Lung (tissue), 12 donors: ENCODE results near the gene C5orf63. TPM values are rescaled to one million over a fixed set of nuclear protein-coding genes. Genes with fewer than 3 reads are reported as not detected.

Experiments
- ATAC-seq: fragments of 200-7000 bp; cut with Tn5 transposase; one replicate; pipeline ENCODE4 v1.9.1; 2020; ENCODE audit warnings: moderate number of reproducible peaks; ENCODE audit not compliant: insufficient read depth, low FRiP score
- DNase-seq, 3 donors: peaks; one replicate each; pipeline ENCODE4 v3.0.0-alpha.2; 2013 to 2017
- H3K27ac ChIP-seq, 2 donors: one replicate each; pipeline ENCODE4 v1.5.1; 2013; ENCODE audit warnings: mild to moderate bottlenecking in 2 of 2, moderate library complexity in 2 of 2, control low read depth in 1 of 2, inconsistent platforms in 1 of 2, low read depth in 1 of 2, low read length in 1 of 2
- H3K27me3 ChIP-seq, 3 donors: one replicate each; pipeline ENCODE4 v1.5.1; 2013; ENCODE audit warnings: low read length in 2 of 3; ENCODE audit not compliant: control insufficient read depth in 3 of 3, insufficient read depth in 3 of 3
- H3K36me3 ChIP-seq, 4 donors: one replicate each; pipeline ENCODE4 v1.5.1; 2013; ENCODE audit warnings: low read length in 4 of 4, mild to moderate bottlenecking in 1 of 4, moderate library complexity in 1 of 4; ENCODE audit not compliant: control insufficient read depth in 4 of 4, insufficient read depth in 4 of 4
- H3K4me1 ChIP-seq, 5 donors: one replicate each; pipeline ENCODE4 v1.5.1; 2013; ENCODE audit warnings: low read length in 5 of 5, mild to moderate bottlenecking in 2 of 5, moderate library complexity in 1 of 5; ENCODE audit not compliant: control insufficient read depth in 5 of 5, insufficient read depth in 5 of 5
- H3K4me3 ChIP-seq: one replicate; pipeline ENCODE4 v1.5.1; 2013; ENCODE audit warnings: mild to moderate bottlenecking, control low read depth, moderate library complexity
- H3K9ac ChIP-seq, 2 donors: one replicate each; pipeline ENCODE4 v1.5.1; 2013; ENCODE audit warnings: low read length in 2 of 2, control low read depth in 1 of 2; ENCODE audit not compliant: insufficient read depth in 1 of 2
- H3K9me3 ChIP-seq, 4 donors: one replicate each; pipeline ENCODE4 v1.5.1; 2013; ENCODE audit warnings: low read length in 3 of 4, mild to moderate bottlenecking in 1 of 4, moderate library complexity in 1 of 4; ENCODE audit not compliant: control insufficient read depth in 4 of 4, insufficient read depth in 3 of 4
- WGBS, 2 donors: extraction: QIAGEN DNeasy Blood & Tissue Kit; methylation state at CpG; one replicate each; pipeline ENCODE4 v1.1.7; 2013; 5-methylcytosine and 5-hydroxymethylcytosine counted together
- polyA plus RNA-seq, 2 donors: library from polyadenylated mRNA; stranded (reverse); fragments of 200-250 nt; gene quantifications; one replicate each; pipeline ENCODE4 v1.2.1, GENCODE V29; 2013
- total RNA-seq, 2 donors: library from RNA; depleted of rRNA in 1 of 2; stranded (reverse); fragments of >200 nt in 1 of 2; gene quantifications; one replicate each; pipeline ENCODE4 v1.2.1, GENCODE V29; 2014 to 2021
- TF ChIP-seq, protein P1 (sequence below): IDR thresholded peaks from 2 replicates; pipeline ENCODE4 v1.5.1; 2012; ENCODE audit warnings: mild to moderate bottlenecking; ENCODE audit errors: control extremely low read depth, extremely low read depth
- donor health status: control.
- donor health status: control.
- donor health status: Bipolar disorder and iron deficiency.
- donor health status: healthy.
- donor health status: DM: yes; HTN: yes; CAD: no.

Gene C5orf63
- total and polyA plus RNA-seq, 4 donors = 2.7 to 9.6 (median 5.8) TPM

DNA sequence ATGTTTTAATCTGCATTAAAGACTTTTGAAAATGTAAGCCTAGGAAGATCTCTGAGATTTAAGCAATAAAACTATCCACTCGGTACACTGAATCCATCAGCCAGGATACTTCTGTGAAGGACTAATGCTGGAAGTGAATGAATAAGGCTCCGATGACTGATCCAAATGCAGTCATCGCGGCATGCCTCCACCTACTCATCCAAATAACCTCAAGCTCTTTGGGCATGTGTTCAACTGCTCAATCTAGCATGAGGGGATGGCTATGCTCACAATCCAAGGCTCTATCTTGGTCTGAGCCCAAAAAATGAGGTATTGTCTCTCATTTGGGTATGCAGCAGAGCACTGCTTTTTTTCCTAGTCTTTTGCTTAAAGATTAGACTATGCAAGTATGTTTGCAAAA, 62.1 kb downstream of the C5orf63 start:
- no peaks in the 10 kb centered on the region for H3K36me3 ChIP-seq
- DNase-seq (no peak), ATAC-seq (no peak)
- H3K9me3 ChIP-seq = no peaks in the 10 kb centered on the region
- WGBS, 2 donors = 93 to 98% methylated on average over 4 of the region's 4 CpGs
- no peaks in the 10 kb centered on the region for H3K27me3 ChIP-seq
- H3K9ac ChIP-seq = no peak overlapping the region
- H3K27ac ChIP-seq = peak overlapping the region in 1 of 2 donors; percentile 74
- TF ChIP-seq, protein P1, sequence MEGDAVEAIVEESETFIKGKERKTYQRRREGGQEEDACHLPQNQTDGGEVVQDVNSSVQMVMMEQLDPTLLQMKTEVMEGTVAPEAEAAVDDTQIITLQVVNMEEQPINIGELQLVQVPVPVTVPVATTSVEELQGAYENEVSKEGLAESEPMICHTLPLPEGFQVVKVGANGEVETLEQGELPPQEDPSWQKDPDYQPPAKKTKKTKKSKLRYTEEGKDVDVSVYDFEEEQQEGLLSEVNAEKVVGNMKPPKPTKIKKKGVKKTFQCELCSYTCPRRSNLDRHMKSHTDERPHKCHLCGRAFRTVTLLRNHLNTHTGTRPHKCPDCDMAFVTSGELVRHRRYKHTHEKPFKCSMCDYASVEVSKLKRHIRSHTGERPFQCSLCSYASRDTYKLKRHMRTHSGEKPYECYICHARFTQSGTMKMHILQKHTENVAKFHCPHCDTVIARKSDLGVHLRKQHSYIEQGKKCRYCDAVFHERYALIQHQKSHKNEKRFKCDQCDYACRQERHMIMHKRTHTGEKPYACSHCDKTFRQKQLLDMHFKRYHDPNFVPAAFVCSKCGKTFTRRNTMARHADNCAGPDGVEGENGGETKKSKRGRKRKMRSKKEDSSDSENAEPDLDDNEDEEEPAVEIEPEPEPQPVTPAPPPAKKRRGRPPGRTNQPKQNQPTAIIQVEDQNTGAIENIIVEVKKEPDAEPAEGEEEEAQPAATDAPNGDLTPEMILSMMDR = no peak
- H3K4me1 ChIP-seq = peaks cover 0 to 28% (median 1%) of the 10 kb centered on the region in 5 donors
- H3K4me3 ChIP-seq = no peak overlapping the region

DNA sequence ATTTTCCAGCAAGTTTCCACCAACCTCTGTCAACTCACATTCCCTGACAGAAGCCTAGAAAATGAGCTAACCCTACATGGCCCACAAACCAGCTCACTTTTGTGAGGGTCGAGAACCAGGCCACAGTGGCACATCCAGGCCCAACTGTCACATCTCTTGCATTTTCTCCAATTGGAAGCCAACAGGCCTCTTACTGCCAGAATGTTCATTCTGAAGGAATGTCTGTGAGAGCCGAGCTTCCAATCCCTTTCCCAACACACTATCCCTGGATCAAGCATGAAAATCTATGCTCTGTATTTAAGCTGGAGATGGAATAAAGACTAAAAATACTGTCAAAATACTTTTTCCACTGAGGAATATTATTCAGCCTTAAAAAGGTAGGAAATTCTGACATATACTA, 62.9 kb downstream of the C5orf63 start:
- Histone ChIP-seq H3K9me3 (no peaks in the 10 kb centered on the region), H3K27me3 (no peaks in the 10 kb centered on the region), H3K36me3 (no peaks in the 10 kb centered on the region), H3K9ac (no peak overlapping the region), H3K4me3 (no peak overlapping the region), H3K27ac (peak overlapping the region in 1 of 2 donors; percentile 34), H3K4me1 (peaks cover 0 to 27% (median 1%) of the 10 kb centered on the region in 5 donors)
- no peak for DNase-seq
- TF ChIP-seq, protein P1 = no peak
- ATAC-seq = no peak
- 82 to 92% methylated on average over 2 of the region's 2 CpGs for WGBS, 2 donors

DNA sequence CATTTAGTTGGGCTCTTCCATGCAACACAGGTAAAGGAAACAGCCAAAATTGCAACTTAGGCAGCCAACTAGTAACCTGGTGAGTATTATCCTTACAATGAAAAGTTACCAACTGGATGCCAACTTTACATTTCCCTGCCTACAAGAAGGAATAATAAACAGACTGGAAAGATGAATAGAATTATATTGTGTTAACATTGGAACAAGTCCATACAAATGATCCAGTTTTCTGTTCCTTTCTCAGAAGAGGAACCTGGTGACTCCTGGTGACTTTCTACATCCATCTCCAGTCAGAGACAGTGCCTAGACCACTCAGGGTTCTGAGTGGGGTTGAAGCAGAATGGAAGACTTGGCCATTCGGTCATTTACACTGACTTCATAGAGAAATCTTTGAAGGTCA, 63.5 kb downstream of the C5orf63 start:
- WGBS, 2 donors = 97 to 98% methylated on average over 1 of the region's 1 CpG
- H3K9ac ChIP-seq = no peak overlapping the region
- no peak overlapping the region for H3K4me3 ChIP-seq
- DNase-seq = no peak
- no peak for ATAC-seq
- no peaks in the 10 kb centered on the region for H3K27me3 ChIP-seq
- no peak overlapping the region for H3K27ac ChIP-seq
- no peaks in the 10 kb centered on the region for H3K36me3 ChIP-seq
- peaks cover 0 to 25% (median 1%) of the 10 kb centered on the region in 5 donors for H3K4me1 ChIP-seq
- TF ChIP-seq, protein P1 = no peak
- H3K9me3 ChIP-seq = no peaks in the 10 kb centered on the region
